Rectal smooth muscle tissue (tissue), 1 donor: ENCODE data around the gene EMILIN1.
A peak's percentile ranks its signal among the peaks of the same experiment; 100 is the strongest.

Experiments
- H3K27ac ChIP-seq: one replicate; pipeline ENCODE4 v1.7.0; 2013; ENCODE audit warnings: low read depth, low read length, inconsistent platforms
- H3K27me3 ChIP-seq: one replicate; pipeline ENCODE4 v1.7.0; 2013; ENCODE audit warnings: low read length; ENCODE audit not compliant: control insufficient read depth, insufficient read depth
- H3K36me3 ChIP-seq: one replicate; pipeline ENCODE4 v1.7.0; 2013; ENCODE audit warnings: low read length; ENCODE audit not compliant: control insufficient read depth, insufficient read depth
- H3K4me1 ChIP-seq: one replicate; pipeline ENCODE4 v1.7.0; 2013; ENCODE audit warnings: low read length; ENCODE audit not compliant: control insufficient read depth, insufficient read depth
- H3K4me3 ChIP-seq: one replicate; pipeline ENCODE4 v1.7.0; 2013; ENCODE audit warnings: low read length
- H3K9ac ChIP-seq: one replicate; pipeline ENCODE4 v1.7.0; 2013; ENCODE audit warnings: low read length

The EMILIN1 gene

DNA sequence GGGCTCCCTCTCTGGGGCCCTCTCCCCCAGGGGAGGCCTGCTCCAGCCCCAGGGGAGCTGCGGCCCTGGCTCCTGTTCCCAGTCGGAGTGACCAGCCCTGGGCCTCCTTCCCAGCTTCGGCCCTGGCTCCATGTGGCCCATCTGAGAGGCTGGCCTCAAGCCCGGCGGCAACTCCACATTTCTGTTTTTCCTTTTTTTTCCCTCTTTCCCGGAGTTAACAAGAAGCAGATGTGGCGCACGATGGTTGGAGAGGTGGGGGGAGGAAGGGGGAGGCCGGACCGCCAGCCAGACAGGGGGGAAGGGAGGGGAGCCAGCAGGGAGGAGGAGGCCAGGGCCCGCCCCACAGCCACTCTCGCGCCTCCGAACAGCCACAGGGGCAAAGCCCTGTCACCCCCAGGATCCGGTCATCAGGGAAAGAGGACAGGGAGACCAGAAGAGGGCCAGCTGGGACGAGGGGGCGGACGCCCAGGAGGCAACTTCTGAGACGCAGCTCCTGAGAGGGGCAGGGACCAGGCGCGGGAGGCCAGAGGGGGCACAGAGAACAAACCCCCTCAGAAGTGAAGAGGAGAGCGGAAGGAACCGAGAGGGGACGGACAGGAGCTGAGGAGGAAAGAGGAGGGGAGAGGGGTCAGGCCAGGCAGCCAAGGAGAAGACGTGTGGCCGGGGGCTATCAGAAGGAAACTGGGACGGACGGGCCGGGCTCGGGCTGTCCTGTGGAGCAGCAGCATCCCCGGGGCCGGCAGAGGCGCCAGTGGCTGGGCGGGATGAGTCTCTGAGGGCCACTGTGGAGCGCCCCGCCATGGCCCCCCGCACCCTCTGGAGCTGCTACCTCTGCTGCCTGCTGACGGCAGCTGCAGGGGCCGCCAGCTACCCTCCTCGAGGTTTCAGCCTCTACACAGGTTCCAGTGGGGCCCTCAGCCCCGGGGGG lies at the start of gene EMILIN1:
TSS of gene EMILIN1 (plus strand) at position 349 of the 928 bp plus-strand sequence. CDS start at position 800, 451 bp downstream.
- Histone ChIP-seq H3K4me1 (peaks cover 51% of the 10 kb centered on the region), H3K27ac (peak within 1 kb of the TSS; percentile 84), H3K27me3 (no peaks in the 10 kb centered on the region), H3K9ac (peak within 1 kb of the TSS; percentile 57), H3K36me3 (peaks cover 2% of the 10 kb centered on the region), H3K4me3 (peak within 1 kb of the TSS; percentile 82)

DNA sequence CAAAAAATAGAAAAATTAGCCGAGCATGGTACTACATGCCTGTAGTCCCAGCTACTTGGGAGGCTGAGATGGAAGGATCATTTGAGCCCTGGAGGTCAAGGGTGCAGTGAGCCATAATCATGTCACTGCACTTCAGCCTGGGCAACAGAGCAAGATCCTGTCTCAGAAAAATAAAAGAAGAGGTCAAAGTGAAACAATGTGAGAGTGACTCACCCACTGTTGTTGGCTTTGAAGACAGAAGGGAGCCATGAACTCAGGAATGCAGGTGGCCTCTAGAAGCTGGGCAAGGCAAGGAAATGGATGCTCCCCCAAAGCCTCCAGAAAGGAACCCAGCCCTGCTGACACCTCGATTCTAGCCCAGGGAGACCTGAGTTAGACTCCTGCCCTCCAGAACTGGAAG lies 49.4 kb upstream of the EMILIN1 start:
- Histone ChIP-seq H3K4me3 (no peak overlapping the region), H3K9ac (no peak overlapping the region), H3K27me3 (no peaks in the 10 kb centered on the region), H3K36me3 (no peaks in the 10 kb centered on the region), H3K27ac (no peak overlapping the region), H3K4me1 (peaks cover 4% of the 10 kb centered on the region)

DNA sequence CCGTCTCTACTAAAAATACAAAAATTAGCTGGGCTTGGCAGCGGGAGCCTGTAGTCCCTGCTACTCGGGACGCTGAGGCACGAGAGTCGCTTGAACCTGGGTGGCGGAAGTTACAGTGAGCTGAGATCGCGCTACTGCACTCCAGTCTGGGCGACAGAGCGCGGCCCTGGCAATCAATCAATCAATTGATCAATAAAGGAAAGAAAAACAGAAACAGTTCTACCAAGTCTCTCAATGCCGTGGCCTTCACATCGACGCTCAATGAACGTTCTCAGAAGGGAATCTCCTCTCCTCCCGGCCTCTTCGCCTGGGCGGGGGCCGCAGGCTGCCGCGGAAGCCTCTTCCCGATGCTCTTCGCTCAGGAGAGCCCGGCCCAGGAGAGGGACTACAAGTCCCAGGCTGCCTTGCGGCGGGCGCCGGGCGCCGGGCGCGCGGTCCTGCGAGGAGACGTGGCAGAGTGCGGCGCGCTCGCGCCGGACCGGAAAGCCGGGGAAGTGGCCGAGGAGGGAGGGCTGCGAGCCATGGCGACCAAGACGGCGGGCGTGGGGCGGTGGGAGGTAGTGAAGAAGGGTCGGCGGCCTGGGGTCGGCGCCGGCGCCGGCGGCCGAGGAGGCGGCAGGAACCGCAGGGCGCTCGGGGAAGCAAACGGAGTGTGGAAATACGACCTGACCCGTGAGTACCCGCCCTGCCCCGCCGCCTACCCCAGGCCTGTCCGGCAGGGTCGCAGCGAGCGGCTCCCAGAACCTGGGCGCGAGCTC lies 45.7 kb upstream of the EMILIN1 start, which contains the start of gene TMEM214:
TSS of gene TMEM214 (plus strand) at position 471 of the 758 bp plus-strand sequence. CDS start at position 522, 51 bp downstream.
- H3K36me3 ChIP-seq = peaks cover 23% of the 10 kb centered on the region
- peak within 1 kb of the TSS; percentile 53 for H3K27ac ChIP-seq

DNA sequence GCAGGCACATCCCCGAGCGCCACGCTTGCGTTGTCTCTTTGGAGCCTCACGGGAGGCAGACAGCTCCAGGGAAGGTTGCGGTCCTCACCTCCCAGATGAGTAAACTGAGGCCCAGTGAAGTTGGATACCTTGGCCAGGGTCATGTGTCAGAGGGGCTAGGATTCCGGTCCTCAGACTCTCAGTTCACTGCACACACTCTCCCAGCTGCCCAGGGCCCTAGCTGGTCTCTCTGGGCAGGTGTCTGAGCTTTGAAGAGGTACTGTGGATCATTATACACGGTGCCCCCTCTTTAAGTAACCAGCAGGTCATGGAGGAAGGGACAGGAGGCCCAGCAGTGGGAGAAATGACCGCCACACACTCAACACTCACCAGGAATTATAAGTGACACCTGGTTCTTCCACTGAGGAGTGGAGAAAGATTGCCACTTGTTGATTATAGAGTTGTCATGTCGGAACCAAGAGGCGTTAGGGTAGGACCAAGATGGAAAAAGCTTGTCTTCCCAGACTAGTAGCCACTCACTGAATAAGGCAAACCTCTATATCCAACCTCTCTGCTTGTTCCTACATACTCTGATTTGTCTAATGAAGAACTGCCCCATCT lies 45.1 kb upstream of the EMILIN1 start:
- H3K9ac ChIP-seq = peak overlapping the region; percentile 52
- H3K4me1 ChIP-seq = peaks cover 7% of the 10 kb centered on the region
- no peaks in the 10 kb centered on the region for H3K27me3 ChIP-seq
- peaks cover 30% of the 10 kb centered on the region for H3K36me3 ChIP-seq
- H3K4me3 ChIP-seq = peak overlapping the region; percentile 89
- peak overlapping the region; percentile 53 for H3K27ac ChIP-seq

More for the DNA sequence above, 45.7 kb upstream of the EMILIN1 start, which contains the start of gene TMEM214:
- Histone ChIP-seq H3K9ac (peak within 1 kb of the TSS; percentile 66), H3K4me3 (peak within 1 kb of the TSS; percentile 89), H3K4me1 (peaks cover 7% of the 10 kb centered on the region), H3K27me3 (no peaks in the 10 kb centered on the region)

DNA sequence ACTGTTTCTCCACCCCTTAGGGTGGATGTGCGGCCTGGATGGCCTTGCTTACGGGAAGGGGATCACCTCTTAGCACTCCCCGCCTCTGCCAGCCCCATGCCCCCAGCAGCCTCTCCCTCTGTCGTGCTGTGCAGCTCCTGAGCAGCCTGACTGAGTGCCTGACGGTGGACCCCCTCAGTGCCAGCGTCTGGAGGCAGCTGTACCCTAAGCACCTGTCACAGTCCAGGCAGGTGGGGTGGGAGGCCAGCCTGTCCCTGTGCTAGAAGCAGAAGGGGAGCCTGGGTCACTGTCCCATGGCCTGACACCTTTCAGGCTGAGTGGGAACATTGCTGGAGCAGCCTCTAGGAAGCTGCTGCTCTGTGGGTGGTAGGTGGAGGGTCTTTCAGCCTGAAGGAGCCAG lies 40.4 kb upstream of the EMILIN1 start:
- Histone ChIP-seq H3K27ac (no peak overlapping the region), H3K36me3 (peaks cover 61% of the 10 kb centered on the region), H3K9ac (no peak overlapping the region), H3K27me3 (no peaks in the 10 kb centered on the region), H3K4me3 (no peak overlapping the region), H3K4me1 (peaks cover 10% of the 10 kb centered on the region)

DNA sequence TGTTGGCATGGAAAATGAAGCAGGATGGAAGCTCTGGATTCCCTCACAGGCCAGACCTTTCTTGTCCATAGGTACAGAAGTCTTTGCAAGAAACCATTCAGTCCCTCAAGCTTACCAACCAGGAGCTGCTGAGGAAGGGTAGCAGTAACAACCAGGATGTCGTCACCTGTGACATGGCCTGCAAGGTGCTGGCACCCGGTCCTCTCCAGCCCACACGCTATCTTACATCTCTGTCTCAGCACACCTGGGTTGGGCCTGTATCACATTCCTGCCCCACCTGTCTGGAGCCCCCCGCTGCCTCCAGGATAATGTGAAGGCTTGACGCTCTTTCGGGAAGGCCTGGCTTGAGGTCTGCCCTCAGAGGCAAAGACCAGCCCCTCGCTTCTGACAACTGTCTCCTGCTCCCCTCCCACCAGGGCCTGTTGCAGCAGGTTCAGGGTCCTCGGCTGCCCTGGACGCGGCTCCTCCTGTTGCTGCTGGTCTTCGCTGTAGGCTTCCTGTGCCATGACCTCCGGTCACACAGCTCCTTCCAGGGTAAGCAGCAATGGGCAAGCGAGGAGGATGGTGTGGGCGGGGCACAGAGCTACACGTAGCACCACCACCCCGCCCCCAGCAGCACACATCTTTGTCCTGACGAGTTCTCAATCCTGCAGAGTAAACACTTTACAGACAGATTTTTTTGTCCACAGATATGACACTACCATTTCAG lies 39.6 kb upstream of the EMILIN1 start:
- no peak overlapping the region for H3K9ac ChIP-seq
- peaks cover 8% of the 10 kb centered on the region for H3K4me1 ChIP-seq
- no peak overlapping the region for H3K27ac ChIP-seq
- peaks cover 61% of the 10 kb centered on the region for H3K36me3 ChIP-seq
- H3K27me3 ChIP-seq = no peaks in the 10 kb centered on the region
- H3K4me3 ChIP-seq = no peak overlapping the region

DNA sequence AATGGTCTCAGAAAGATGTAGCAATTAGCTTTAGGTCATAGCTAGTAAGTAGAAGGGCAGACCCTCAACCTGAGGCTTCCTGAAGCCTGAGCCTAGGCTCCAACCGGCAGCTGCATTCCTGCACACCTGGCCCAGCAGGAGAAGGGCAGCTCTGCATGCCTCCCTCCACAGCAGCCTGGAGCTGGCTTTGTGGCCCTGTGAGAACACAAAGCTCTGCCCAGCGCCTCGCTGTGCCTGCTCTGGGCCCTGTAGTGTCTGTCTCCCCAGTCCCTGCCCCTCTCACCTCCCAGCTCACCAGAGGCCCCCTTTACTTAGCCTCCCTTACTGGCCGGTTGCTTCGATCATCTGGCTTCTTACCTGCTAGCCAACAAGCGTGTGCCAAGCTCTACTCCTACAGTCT lies 39.0 kb upstream of the EMILIN1 start:
- H3K27me3 ChIP-seq = no peaks in the 10 kb centered on the region
- H3K27ac ChIP-seq = no peak overlapping the region
- H3K9ac ChIP-seq = no peak overlapping the region
- no peak overlapping the region for H3K4me3 ChIP-seq
- peaks cover 61% of the 10 kb centered on the region for H3K36me3 ChIP-seq
- peaks cover 3% of the 10 kb centered on the region for H3K4me1 ChIP-seq

DNA sequence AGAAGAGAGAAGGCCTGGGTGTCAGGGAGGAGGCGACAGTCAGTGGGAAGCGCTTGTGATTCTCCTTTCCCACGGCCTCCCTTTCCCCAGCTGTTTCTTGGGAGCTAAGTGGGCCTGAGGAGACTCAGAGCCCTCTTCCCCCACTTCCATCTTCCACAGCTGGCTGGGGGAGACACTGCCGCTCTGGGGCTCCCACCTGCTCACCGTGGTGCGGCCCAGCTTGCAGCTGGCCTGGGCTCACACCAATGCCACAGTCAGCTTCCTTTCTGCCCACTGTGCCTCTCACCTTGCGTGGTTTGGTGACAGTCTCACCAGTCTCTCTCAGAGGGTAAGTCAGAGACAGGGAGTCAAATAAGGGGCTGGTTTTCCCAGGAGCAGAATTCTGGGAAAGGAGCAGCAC lies 38.5 kb upstream of the EMILIN1 start:
- H3K4me1 ChIP-seq = peaks cover 3% of the 10 kb centered on the region
- no peak overlapping the region for H3K9ac ChIP-seq
- H3K27me3 ChIP-seq = no peaks in the 10 kb centered on the region
- H3K4me3 ChIP-seq = no peak overlapping the region
- no peak overlapping the region for H3K27ac ChIP-seq
- peaks cover 61% of the 10 kb centered on the region for H3K36me3 ChIP-seq

DNA sequence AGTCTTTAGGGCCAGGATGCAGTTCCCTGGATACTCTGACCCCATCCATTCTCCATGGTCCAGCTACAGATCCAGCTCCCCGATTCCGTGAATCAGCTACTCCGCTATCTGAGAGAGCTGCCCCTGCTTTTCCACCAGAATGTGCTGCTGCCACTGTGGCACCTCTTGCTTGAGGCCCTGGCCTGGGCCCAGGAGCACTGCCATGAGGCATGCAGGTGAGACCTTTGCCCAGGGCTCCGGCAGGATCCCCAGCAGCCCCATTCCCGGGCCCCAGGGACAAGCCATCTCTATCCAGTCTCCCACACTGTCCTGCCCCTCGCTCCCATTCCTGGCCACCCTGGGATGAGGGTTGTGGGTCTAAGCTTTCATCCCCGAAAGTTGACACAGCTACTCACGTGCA lies 38.1 kb upstream of the EMILIN1 start:
- no peak overlapping the region for H3K9ac ChIP-seq
- peaks cover 58% of the 10 kb centered on the region for H3K36me3 ChIP-seq
- H3K27me3 ChIP-seq = no peaks in the 10 kb centered on the region

DNA sequence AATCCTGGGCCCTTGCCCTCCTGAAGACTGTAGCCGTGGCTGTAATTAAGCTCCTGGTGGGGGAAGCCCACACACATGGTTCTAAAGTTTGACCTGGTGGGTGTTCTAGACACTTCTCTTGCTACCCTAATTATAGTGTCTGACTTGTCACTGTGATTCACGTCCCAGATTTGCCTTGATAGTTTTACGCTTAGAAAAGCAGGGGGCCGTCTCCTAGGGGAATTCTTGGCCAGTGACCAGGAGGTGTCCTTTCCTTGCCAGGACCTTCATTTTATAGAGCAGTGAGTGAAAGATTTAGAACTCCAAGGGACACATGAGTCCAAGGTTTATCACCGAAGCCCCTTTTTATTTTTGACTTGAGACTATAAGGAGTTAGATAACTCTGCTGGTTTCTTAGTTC lies 36.7 kb upstream of the EMILIN1 start:
- Histone ChIP-seq H3K9ac (no peak overlapping the region), H3K36me3 (peaks cover 47% of the 10 kb centered on the region), H3K27me3 (no peaks in the 10 kb centered on the region), H3K4me1 (peaks cover 3% of the 10 kb centered on the region), H3K4me3 (no peak overlapping the region), H3K27ac (no peak overlapping the region)

More for the DNA sequence above, 38.1 kb upstream of the EMILIN1 start:
- Histone ChIP-seq H3K4me3 (no peak overlapping the region), H3K4me1 (peaks cover 3% of the 10 kb centered on the region), H3K27ac (no peak overlapping the region)

DNA sequence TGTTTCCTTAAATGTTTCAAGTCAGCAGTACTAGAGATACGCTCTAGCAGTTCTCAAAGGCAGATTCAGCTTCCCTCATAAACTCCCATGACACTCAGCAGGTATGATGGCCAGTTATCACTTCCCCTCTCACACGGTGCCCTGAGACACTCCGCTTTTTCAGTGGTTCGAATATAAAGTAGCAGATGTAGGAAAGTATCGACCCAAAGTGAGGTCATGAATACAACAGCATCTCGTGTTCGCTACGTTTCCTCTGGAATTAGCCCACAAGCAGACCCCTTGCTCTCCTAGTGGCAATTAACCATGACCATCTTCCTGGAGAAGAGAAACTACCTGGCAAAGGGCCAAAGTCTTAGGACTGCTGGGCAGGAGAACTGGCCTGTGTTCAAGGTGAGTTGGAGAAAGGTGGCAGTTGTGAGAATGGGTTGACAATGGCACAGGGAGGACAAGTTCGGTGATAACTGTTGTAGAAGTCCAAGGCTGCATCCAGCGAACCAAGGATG lies 36.2 kb upstream of the EMILIN1 start:
- Histone ChIP-seq H3K27me3 (no peaks in the 10 kb centered on the region), H3K27ac (no peak overlapping the region), H3K9ac (no peak overlapping the region), H3K4me3 (no peak overlapping the region), H3K4me1 (peaks cover 3% of the 10 kb centered on the region), H3K36me3 (peaks cover 43% of the 10 kb centered on the region)
